ENCODE measurements around the gene YES1.
"Not testable (repeated sequence)": the region's sequence is repeated elsewhere in the genome, so short reads cannot be mapped to it uniquely, and the experiment has no call there.

The YES1 gene

GRCh38 chr18:730120-730519 lies 81.9 kb downstream of the YES1 start:
- 96% methylated on average over 5 of the region's 5 CpGs for WGBS
- H2BK5ac ChIP-seq (ENCODE audit: low read depth, low read length, poor library complexity, severe bottlenecking); H3K4me2 ChIP-seq (ENCODE audit: low read length, poor library complexity, severe bottlenecking); H3K9me3 ChIP-seq (ENCODE audit: control insufficient read depth, low read length); H3K23ac ChIP-seq (ENCODE audit: low read length in 2 of 2); H2AK5ac ChIP-seq (ENCODE audit: low read length, severe bottlenecking); H2BK15ac ChIP-seq (ENCODE audit: low read depth, poor library complexity, severe bottlenecking); H3K9ac ChIP-seq (ENCODE audit: low read length); H3K4me3 ChIP-seq (ENCODE audit: insufficient read depth in 1 of 2, low read depth in 1 of 2, low read length in 2 of 2); H3K14ac ChIP-seq (ENCODE audit: low read length in 2 of 2); H2BK120ac ChIP-seq (ENCODE audit: low read depth, low read length); H4K91ac ChIP-seq (ENCODE audit: low read length); H2AFZ ChIP-seq (ENCODE audit: low read depth, low read length); H3K27ac ChIP-seq (ENCODE audit: low read length, poor library complexity, severe bottlenecking); H3K4me1 ChIP-seq (ENCODE audit: control insufficient read depth, insufficient read depth, low read depth, low read length); H2BK12ac ChIP-seq (ENCODE audit: low read length in 2 of 2); H3K27me3 ChIP-seq (ENCODE audit: control insufficient read depth in 1 of 2, insufficient read depth in 1 of 2, low read length in 2 of 2); H3K79me1 ChIP-seq (replicated peaks; ENCODE audit: low read length, poor library complexity, severe bottlenecking); H3K18ac ChIP-seq (ENCODE audit: low read depth in 1 of 2, low read length in 2 of 2); H4K8ac ChIP-seq (ENCODE audit: low read length); H3K4ac ChIP-seq (ENCODE audit: low read depth in 1 of 2, low read length in 2 of 2): not testable (repeated sequence)
- H3K36me3 ChIP-seq (ENCODE audit: control insufficient read depth in 1 of 2, insufficient read depth in 2 of 2, low read depth in 1 of 2, low read length in 2 of 2): peaks cover 12 to 57% of the 10 kb centered on the region in 2 experiments
- DNase-seq: peak; percentile 30

DNA sequence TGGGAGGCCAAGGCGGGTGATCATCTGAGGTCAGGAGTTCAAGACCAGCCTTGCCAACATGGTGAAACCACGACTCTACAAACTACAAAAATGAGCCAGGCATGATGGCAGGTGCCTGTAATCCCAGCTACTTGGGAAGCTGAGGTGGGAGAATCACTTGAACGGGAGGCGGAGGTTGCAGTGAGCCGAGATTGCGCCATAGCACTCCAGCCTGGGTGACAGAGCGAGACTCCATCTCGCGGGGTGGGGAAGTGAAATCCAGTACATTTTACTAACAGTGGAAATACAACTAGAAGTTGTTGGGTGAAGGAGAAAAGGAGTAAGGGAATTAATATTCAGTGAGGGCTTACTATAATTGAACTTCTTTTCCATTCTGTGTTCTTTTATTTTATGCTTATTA lies 86.4 kb downstream of the YES1 start:
- Histone ChIP-seq H4K91ac (ENCODE audit: low read length) (no peak overlapping the region), H3K27ac (ENCODE audit: low read length, poor library complexity, severe bottlenecking) (no peak overlapping the region), H2AFZ (ENCODE audit: low read depth, low read length) (no peak overlapping the region), H4K8ac (ENCODE audit: low read length) (no peak overlapping the region), H3K4ac (ENCODE audit: low read depth in 1 of 2, low read length in 2 of 2) (no peak overlapping the region), H3K36me3 (ENCODE audit: control insufficient read depth in 1 of 2, insufficient read depth in 2 of 2, low read depth in 1 of 2, low read length in 2 of 2) (peaks cover 9 to 62% of the 10 kb centered on the region in 2 experiments), H3K23ac (ENCODE audit: low read length in 2 of 2) (no peak overlapping the region), H2BK12ac (ENCODE audit: low read length in 2 of 2) (peak overlapping the region in 1 of 2 experiments; percentile 1), H3K18ac (ENCODE audit: low read depth in 1 of 2, low read length in 2 of 2) (no peak overlapping the region), H3K14ac (ENCODE audit: low read length in 2 of 2) (no peak overlapping the region), H2BK5ac (ENCODE audit: low read depth, low read length, poor library complexity, severe bottlenecking) (no peak overlapping the region), H3K9me3 (ENCODE audit: control insufficient read depth, low read length) (no peaks in the 10 kb centered on the region), H3K9ac (ENCODE audit: low read length) (no peak overlapping the region), H3K4me1 (ENCODE audit: control insufficient read depth, insufficient read depth, low read depth, low read length) (no peaks in the 10 kb centered on the region), H3K4me3 (ENCODE audit: insufficient read depth in 1 of 2, low read depth in 1 of 2, low read length in 2 of 2) (no peak overlapping the region), H3K79me1 (replicated peaks; ENCODE audit: low read length, poor library complexity, severe bottlenecking) (no peaks in the 10 kb centered on the region), H2BK15ac (ENCODE audit: low read depth, poor library complexity, severe bottlenecking) (no peak overlapping the region), H2BK120ac (ENCODE audit: low read depth, low read length) (no peak overlapping the region), H2AK5ac (ENCODE audit: low read length, severe bottlenecking) (no peak overlapping the region), H3K27me3 (ENCODE audit: control insufficient read depth in 1 of 2, insufficient read depth in 1 of 2, low read length in 2 of 2) (no peaks in the 10 kb centered on the region), H3K4me2 (ENCODE audit: low read length, poor library complexity, severe bottlenecking) (no peak overlapping the region)
- 96% methylated on average over 9 of the region's 9 CpGs for WGBS
- no peak for DNase-seq

DNA sequence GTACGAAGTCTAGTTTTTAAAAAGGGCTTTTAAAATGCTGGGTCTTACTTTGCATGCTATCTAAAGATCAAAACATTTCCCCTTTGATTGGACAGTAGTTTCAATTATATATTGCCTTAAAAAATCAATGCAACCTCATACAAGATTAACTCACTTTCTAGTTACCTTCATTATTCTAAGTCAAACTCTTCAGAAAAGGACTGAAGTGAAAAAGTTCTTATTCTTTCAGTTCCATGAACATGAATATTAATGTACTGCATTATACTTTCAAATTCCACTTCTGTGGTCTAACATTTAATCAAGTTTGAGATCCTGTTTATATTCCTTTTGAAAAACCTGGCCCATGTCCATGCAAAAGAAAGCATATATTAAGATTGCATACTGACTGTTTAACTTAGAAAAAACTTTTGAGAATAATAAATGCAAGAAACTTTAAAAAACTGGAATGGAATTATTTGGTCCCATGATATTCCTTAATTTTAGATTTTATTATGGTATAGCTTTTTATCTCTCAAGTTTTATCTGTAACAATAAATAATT lies 88.4 kb downstream of the YES1 start:
- no peak overlapping the region for H2BK15ac ChIP-seq (ENCODE audit: low read depth, poor library complexity, severe bottlenecking)
- no peak overlapping the region for H2AFZ ChIP-seq (ENCODE audit: low read depth, low read length)
- H3K14ac ChIP-seq (ENCODE audit: low read length in 2 of 2): no peak overlapping the region
- H3K9me3 ChIP-seq (ENCODE audit: control insufficient read depth, low read length): no peaks in the 10 kb centered on the region
- H3K36me3 ChIP-seq (ENCODE audit: control insufficient read depth in 1 of 2, insufficient read depth in 2 of 2, low read depth in 1 of 2, low read length in 2 of 2): peaks cover 11 to 55% of the 10 kb centered on the region in 2 experiments
- WGBS: no CpG with 5 or more reads among the region's 1 CpG
- no peaks in the 10 kb centered on the region for H3K79me1 ChIP-seq (replicated peaks; ENCODE audit: low read length, poor library complexity, severe bottlenecking)
- no peak for DNase-seq
- no peak overlapping the region for H4K8ac ChIP-seq (ENCODE audit: low read length)
- no peak overlapping the region for H3K18ac ChIP-seq (ENCODE audit: low read depth in 1 of 2, low read length in 2 of 2)
- no peak overlapping the region for H2AK5ac ChIP-seq (ENCODE audit: low read length, severe bottlenecking)
- H3K4me3 ChIP-seq (ENCODE audit: insufficient read depth in 1 of 2, low read depth in 1 of 2, low read length in 2 of 2): no peak overlapping the region
- H4K91ac ChIP-seq (ENCODE audit: low read length): no peak overlapping the region
- H3K4me1 ChIP-seq (ENCODE audit: control insufficient read depth, insufficient read depth, low read depth, low read length): no peaks in the 10 kb centered on the region
- H3K4me2 ChIP-seq (ENCODE audit: low read length, poor library complexity, severe bottlenecking): no peak overlapping the region
- H3K27me3 ChIP-seq (ENCODE audit: control insufficient read depth in 1 of 2, insufficient read depth in 1 of 2, low read length in 2 of 2): no peaks in the 10 kb centered on the region
- H2BK120ac ChIP-seq (ENCODE audit: low read depth, low read length): no peak overlapping the region
- no peak overlapping the region for H3K23ac ChIP-seq (ENCODE audit: low read length in 2 of 2)
- no peak overlapping the region for H3K27ac ChIP-seq (ENCODE audit: low read length, poor library complexity, severe bottlenecking)
- H2BK5ac ChIP-seq (ENCODE audit: low read depth, low read length, poor library complexity, severe bottlenecking): no peak overlapping the region
- H2BK12ac ChIP-seq (ENCODE audit: low read length in 2 of 2): no peak overlapping the region
- no peak overlapping the region for H3K9ac ChIP-seq (ENCODE audit: low read length)
- H3K4ac ChIP-seq (ENCODE audit: low read depth in 1 of 2, low read length in 2 of 2): no peak overlapping the region

- Histone ChIP-seq H4K8ac (ENCODE audit: low read length) (no peak overlapping the region), H3K36me3 (ENCODE audit: control insufficient read depth in 1 of 2, insufficient read depth in 2 of 2, low read depth in 1 of 2, low read length in 2 of 2) (peaks cover 8 to 10% of the 10 kb centered on the region in 2 experiments)
- WGBS: over 99% methylated on average over 3 of the region's 4 CpGs
Observed at GRCh38 chr18:717003-717402, 95.0 kb downstream of the YES1 start.

More at GRCh38 chr18:717003-717402, 95.0 kb downstream of the YES1 start:
- H3K9me3 ChIP-seq (ENCODE audit: control insufficient read depth, low read length): no peaks in the 10 kb centered on the region
- no peak overlapping the region for H3K4me2 ChIP-seq (ENCODE audit: low read length, poor library complexity, severe bottlenecking)
- H2BK5ac ChIP-seq (ENCODE audit: low read depth, low read length, poor library complexity, severe bottlenecking): no peak overlapping the region
- H3K27me3 ChIP-seq (ENCODE audit: control insufficient read depth in 1 of 2, insufficient read depth in 1 of 2, low read length in 2 of 2): no peaks in the 10 kb centered on the region
- H2BK15ac ChIP-seq (ENCODE audit: low read depth, poor library complexity, severe bottlenecking): no peak overlapping the region
- H3K79me1 ChIP-seq (replicated peaks; ENCODE audit: low read length, poor library complexity, severe bottlenecking): no peaks in the 10 kb centered on the region
- no peak overlapping the region for H3K14ac ChIP-seq (ENCODE audit: low read length in 2 of 2)
- no peak overlapping the region for H3K23ac ChIP-seq (ENCODE audit: low read length in 2 of 2)
- H3K4ac ChIP-seq (ENCODE audit: low read depth in 1 of 2, low read length in 2 of 2): no peak overlapping the region
- H3K4me1 ChIP-seq (ENCODE audit: control insufficient read depth, insufficient read depth, low read depth, low read length): no peaks in the 10 kb centered on the region
- no peak overlapping the region for H2AK5ac ChIP-seq (ENCODE audit: low read length, severe bottlenecking)
- no peak overlapping the region for H2AFZ ChIP-seq (ENCODE audit: low read depth, low read length)
- no peak overlapping the region for H3K4me3 ChIP-seq (ENCODE audit: insufficient read depth in 1 of 2, low read depth in 1 of 2, low read length in 2 of 2)
- no peak overlapping the region for H3K18ac ChIP-seq (ENCODE audit: low read depth in 1 of 2, low read length in 2 of 2)
- no peak overlapping the region for H3K27ac ChIP-seq (ENCODE audit: low read length, poor library complexity, severe bottlenecking)
- DNase-seq: no peak
- H3K9ac ChIP-seq (ENCODE audit: low read length): no peak overlapping the region
- no peak overlapping the region for H2BK12ac ChIP-seq (ENCODE audit: low read length in 2 of 2)
- no peak overlapping the region for H4K91ac ChIP-seq (ENCODE audit: low read length)
- no peak overlapping the region for H2BK120ac ChIP-seq (ENCODE audit: low read depth, low read length)
